GM19238 (cell line): Measurements from ENCODE around the gene SNX9.

ENCODE experiments used
- DNase-seq: peaks from one replicate; pipeline ENCODE4 v3.0.0; 2011; ENCODE audit warnings: low spot score; ENCODE audit not compliant: insufficient read length

The SNX9 gene

DNA sequence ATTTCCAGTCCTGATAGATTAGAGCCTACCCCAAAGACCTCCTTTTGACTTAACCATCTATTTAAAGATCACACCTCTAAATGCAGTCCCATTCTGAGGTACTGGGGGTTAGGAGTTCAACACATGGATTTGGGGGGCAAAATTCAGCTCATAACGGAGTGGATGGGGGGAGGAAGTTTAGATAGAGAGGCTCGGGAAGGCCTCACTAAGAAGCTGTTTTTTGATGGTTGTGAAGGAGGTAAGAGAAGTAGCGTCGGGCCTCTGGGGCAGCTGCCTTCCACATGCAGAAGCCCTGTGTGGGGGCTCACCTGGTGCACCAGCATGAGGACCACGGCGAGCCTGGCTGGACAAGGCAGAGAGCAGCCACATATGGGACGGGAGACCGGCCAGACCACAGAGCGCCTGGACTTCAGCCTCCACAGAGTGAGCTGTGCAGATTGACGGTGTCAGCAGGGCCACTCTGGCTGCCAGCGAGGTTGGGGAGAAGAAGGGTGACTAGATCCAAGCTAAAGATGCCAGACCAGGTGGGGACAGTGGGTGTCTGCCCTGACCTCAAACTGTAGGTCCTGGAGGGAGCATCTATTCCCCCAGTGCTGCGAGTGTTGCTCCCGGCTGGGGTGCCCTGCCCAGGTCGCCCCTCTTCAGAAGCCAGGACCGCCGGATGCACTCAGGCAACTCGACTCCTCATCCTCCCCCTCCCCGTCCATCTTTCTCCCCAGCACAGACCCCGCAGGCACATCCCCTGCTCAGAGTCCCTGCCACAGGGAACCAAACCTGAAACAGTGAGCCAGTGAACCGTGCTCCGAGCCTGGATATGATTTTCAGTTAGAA, 153.5 kb downstream of the SNX9 start:
- no peak for DNase-seq

DNA sequence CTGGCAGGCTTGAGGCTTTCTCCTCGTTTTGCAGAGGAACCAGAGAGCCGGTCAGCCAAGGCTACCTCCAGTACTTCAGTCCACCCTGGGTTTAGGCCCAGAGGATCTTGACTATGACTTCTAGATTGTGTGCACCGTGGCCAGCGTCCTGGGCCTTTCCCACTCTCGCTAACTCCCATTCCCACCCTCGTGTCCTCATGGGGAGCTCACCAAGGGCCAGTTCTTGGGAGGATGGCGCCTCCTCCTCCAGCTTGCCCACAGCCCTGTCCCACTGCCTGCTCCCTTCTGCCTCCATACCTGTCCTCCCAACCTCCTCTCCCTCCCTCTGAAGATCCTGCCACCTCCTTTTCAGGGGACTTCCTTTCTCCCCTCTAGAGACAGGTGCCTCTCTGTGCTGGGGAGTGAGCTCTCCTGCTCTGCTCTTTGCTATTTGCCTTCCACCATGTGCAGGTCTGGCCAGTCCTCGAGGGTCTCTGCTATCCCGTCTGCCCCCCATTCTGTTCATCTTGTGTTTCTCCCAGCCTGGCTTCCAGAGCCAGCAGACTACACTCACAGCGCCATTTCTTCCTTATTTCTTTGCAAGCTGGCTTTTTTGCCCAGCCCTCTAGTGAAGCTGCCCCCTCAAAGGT, 154.2 kb downstream of the SNX9 start:
- DNase-seq = no peak

DNA sequence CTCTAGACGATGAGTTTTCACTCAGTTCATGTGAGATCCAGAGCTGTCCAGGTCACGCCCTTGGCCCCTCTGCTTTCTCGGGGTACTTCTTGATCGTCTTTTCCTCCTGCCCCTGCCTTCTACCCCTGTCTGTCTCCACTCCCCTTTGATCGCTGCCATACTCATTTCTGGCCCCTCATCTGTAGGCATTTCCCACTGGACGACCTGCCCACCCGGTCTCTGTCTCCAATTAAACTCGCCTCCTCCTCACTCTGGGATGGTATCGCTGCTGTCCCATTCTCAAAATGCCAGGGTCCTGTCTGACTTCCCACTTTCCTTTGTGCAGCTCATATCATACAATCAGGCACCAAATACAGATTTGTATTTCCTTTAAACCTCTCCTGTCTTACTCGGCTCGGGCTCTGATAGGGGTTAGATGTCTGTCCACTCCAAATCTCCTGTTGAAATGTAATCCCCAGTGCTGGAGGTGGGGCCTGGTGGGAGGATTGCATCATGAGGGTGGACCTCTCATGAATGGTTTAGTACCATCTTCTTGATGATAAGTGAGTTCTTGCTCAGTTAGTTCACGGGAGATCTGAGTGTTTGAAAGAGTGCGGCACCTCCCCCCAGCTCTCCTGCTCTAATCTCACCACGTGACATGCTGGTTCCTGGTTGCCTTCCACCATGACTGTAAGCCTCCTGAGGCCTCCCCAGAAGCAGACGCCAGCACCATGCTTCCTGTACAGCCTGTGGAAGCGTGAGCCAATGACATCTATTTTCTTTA, 155.2 kb downstream of the SNX9 start:
- DNase-seq = no peak

DNA sequence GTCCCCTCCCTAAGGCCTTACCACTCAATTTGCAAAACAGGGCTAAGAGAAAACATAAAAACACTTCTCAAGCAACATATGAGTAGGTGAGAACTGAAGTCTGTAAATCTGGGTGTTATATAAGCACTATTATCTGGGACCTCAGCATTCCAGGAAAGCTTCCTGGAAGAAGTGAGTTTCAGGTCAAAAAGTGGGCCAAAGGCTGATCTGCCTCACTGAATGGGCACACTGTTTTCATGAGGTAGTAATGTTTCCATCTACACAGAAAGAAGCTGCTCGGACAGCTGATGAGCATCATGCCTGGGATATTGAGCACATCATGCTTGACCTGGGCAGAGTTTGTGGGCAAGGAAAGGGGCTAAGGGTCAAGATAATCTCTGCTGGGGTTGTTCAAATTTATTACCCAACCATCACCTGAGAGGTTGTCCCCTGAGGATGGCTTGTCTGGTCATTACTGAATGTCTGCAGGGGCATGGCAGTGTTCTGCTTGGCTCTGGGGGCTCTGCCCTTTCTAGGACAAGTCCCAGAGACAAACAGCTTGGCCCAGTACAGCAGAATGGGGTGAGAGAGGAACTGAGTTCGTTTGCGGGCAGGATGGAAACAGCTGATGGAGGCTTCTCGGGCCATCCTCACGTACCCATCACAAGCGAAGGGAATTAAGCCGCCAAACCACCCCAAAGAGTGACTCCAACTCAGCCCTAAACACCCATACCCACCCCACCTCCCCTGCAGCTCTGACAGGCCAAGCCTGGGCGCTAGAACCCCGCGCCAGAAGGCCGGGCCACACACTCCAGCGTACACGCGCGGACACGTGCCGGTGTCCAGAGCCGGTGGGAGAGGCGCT, 157.5 kb downstream of the SNX9 start:
- no peak for DNase-seq

DNA sequence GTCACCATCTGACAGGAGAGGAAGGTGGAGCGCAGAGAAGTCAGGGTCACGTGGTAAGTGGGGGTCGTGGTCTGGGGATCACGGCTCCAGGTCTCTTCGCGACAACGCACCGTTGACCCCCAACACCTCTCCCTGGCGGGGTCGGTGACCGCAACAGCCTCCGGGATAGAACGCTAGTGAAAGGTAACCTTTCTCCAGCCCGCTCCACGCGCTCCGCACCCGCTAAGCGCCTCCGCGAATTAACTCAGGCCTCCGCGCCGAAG, 158.0 kb downstream of the SNX9 start:
- DNase-seq = no peak

DNA sequence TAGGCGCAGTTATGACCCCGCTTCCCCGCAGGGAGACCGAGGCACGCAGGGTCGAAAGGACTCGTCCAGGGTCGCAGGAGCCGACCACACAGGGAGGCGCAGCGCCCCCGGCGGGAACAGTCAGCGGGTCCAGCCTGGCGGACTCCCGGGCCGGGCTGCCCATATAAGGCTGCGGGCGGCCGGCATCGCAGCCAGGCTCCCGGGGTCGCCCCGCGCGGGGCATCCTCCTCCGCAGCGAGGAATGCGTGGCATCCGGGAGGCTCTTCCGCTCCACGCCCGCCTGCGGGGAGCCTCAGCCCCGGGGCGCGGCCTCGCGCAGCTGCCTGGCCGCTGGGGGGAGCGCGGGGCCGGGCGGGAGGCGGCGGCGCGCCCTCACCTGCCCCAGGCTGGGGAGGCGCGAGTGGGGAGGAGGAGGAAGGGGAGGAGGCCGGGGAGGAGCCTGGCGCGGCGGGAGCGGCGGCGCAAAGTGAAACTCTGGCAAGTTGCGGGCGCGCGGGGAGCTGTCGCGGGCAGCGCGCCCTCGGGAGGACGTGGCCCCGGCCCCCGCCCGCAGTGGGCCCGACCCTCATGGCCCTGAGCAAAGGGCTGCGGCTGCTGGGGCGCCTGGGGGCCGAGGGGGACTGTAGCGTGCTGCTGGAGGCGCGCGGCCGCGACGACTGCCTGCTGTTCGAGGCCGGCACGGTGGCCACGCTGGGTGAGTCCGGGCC, 158.5 kb downstream of the SNX9 start, which contains the start of gene SYNJ2:
Gene SYNJ2, plus strand, starts transcription at position 469 of the 707 bp plus-strand sequence. Its CDS starts 99 bp downstream, at position 568.
- DNase-seq = peak; percentile 74

DNA sequence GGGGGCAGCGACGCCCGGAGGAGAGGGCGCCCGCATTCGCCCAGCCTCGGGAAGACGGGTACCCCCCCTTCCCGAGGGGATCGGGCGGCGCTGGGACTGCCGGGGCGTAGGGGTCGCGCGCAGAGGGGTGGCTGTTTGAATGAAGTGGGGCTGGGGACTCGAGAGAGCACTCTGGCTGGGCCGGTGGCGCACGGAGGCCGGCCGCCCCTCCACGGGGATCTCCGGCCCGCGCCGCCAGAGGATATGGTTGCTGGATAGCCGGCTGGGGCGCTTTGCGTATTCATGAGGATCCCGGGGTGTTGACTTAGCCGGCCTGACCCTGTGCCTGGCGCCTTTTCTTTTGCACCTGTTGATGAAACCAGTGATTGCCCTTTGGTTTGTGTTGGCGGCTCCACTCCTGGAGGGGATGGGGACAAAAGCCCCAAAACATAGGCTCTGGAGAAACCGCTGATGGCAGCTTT, 159.1 kb downstream of the SNX9 start:
- DNase-seq = peak; percentile 46

DNA sequence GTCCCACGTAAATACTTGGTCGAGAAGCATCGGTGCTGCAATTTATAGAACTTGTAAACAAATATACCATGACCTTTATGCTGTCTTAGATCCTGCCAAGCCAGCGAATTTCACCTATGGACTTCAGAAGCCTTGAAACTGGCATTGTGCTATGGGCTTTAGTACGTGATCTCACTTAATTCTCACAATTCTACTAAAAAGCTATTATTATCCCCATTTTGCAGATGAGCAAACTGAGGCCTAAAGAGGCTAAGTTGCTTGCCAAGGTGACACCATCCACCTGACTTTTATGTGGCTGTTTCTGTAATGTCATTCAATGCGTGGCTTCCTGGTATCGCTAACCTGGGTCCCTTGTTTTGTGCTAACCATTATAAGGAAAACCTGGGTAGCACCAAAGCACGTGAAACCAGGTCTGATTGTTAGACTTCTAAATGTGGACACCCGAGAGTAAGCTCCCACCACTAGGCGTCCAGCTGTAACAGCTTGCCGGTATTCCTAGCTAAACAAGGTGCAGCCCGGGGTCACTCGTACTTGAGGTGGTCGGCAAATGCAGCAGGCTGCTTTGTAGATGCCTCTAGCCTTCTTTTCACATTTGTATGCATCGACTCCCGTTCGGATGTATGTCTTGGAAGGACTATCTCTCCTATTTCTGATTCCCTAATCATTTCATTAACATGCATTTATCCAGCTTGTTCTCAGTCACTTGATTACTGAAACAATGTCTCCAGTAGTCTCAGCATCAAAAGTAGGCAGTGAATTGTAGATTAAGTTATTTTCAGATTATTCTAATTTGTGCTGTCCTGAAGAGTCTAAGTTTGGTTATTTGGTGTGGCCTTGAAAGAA, 159.7 kb downstream of the SNX9 start:
- DNase-seq = no peak

DNA sequence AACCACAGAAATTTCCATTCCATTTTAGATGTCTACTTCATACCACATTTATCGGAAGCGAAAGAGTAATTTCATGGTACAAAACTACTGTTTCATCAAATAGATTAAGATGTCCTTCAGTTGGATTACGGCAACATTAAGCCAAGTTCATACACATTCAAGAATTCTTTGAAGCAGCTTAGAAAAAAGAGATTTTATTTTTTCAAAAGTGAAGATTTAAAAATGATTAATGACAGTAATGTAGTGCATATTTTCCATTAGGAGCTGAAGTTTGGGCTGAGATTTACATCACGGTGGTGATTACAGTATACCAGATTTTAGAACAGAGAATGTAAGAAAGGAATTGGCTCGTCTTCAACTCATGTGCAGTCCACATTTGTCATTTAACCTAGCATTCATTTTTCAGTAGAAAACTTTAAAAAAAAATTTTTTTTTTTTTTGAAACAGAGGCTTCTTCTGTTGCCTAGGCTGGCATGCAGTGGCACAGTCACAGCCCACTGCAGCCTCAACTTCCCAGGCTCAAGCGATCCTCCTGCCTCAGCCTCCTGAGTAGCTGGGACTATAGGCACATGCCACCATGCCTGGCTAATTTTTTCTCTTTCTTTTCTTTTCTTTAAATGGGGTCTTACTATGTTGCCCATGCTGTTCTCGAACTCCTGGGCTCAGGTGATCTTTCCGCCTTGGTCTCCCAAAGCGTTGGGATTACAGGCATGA, 160.5 kb downstream of the SNX9 start:
- no peak for DNase-seq

DNA sequence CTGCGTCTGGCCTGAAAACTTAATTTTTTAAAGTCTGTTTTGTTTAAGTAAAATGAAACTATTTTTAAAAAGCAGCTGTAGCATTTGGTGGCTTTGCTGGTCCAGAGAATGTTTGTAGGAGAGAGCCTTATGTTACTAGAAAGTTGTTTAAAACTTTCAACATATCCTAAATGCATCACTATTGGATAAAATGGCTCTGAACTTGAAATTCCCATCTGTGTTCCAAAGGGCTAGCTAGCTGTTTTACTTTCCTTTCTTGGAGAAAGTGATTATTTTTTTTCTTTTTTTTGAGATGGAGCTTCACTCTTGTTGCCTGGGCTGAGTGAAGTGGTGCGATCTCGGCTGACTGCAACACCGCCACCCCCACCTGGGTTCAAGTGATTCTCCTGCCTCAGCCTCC, 161.1 kb downstream of the SNX9 start:
- DNase-seq = no peak

DNA sequence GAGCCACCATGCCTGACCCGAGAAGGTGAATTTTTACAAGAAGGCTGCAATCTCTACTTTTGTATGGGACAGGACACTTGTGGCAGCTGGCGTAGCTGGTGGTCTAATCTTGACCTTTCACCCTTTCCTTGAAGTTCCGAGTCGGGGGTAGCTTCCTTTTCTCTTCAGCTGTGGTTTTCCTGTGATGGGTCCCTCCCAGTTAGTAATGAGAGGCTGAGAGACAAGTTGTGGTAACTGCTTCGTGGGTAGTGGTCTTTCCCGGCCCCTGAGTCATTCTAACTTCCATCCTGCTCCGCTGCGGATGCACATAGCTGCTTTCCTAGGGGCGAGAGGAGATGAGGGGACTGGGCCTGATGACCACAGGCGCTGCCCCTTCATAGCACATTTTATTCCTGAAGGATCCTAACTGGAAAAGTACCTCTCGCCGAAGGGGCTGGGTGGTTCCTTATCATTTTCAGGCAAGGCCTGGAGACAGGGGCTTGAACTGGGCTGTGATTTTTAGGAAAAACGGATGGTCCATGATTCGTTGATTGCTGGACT, 161.7 kb downstream of the SNX9 start:
- DNase-seq = no peak

DNA sequence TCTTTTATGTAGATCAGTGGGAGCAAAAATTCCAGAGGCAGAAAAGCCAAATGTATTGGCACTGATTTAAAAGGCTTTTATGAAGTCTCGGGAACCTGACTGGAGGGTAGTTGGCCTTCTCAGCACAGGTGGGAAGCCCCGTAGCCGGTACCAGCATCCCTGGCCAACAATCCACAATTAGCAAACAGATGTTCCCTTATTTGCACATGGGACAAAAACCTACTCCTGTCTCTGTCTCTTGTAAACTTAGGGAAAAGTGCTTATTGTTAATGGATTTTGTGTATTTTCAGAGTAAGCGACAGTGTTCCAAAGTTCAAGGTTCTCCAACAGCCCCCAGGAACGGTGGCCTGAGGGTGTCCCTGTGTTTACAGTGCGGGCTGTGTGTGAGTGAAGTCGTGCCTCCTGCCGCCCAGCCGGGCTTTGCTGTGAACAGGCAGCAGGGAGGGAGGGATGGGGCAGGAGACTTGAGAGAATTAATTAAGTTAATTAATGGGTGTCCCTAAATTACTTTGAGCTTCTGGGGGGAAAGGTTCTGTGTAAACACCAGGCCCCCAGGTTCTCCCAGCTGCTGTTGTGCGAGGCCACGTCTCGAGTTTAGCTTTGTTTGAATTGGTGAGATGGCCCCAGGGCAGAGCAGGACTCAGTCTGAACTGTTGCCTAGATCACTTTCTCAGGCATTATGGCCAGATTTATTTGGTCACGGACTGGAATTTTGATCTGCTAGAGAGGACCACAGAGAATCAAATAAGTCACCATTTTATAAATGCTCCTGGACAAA, 162.5 kb downstream of the SNX9 start:
- DNase-seq = no peak

DNA sequence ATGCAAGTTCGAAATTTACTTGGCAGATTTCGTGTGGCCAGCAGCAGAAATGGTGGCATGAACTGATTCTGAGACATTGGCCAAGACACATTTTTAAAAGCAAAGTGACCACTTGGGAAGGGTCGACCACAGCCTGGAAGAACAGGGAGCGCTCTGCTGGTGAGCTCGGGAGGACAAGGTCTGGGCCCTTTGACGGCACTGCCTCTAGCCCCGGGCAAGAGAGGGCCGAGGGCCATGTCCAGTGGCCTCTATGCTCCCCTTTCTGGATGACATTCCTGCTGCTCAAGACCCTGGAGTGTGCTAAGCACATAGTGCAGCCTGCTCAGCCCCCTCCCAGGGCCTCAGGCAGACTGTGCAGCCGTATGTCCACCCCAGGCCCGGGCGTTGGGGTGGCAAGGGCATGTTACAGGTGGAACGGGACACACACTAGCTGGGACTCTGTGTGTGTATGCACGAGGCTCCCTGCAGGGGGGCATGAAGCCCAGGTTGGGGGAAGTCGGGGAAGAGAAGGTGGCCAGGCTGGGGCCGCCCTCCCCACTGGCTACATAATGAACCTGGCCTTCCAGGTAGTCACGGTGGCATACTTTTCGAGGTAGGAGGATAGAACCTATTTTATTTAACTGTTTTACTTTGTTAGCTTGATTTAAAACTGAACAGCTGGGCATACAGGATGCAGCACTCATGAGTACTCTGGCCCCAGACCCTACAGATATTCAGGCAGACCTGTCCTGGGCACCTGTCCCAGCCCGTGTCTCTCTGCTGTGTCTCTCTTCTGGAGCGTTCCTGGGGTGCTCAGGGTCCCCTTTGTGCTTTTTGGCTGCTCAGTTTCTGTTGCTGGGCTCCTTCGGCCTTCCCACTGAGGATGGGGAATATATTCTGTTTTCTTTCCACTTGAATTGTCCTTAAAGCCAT, 165.0 kb downstream of the SNX9 start:
- DNase-seq = no peak

DNA sequence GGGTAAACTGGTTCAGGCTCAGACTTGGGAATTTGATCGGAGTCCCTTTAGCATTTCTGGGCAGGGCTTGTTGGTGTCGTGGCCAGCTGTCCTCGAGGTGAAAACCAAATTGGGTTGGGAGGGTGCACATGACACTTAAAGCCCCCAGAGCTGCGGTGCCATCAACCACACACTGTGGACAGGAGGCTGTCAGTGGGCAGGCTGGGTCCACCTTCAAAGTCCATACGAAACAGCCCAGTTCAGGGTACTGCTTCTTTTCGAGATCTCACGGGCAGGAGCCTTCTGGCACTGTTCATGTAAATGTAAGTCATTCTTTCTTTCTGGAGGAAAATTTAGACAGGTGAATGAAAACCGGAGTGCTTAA, 165.6 kb downstream of the SNX9 start:
- DNase-seq = no peak

DNA sequence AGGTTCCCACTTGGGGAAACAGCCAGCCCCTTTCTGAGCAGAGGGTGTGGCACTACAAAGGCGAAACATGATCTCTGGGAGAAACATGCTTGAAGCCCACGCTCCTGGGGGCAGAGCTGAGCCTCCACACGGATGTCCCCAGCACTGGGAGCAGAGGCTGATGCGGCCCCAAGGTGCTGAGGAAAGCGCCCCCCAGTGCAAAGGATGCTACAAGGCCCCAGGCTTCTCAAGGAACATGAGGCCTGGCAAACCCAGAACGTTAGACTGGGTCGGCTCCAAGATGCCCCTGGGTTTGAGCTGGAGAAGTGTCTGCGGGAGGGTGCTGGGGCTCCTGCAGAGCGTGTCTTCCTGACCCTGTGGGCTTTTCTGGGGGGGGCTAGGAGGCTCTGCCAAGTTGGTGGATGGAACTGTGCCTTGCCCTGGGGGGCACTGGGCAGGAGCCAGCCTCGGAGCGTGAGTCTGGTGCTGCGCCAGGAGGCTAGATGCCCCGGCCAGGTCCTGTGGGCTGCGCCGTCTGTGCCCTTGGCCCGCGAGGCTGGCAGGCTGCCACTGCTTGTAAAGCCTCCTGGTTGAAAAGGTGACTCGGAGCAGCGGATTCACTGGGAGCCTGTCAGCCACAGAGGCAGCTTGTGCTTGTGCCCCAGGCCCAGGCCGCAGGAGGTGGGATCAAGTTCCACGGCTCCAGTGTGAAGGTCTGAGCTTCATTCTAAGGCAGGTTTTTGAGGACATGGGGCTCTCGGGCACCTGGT, 166.7 kb downstream of the SNX9 start:
- DNase-seq = no peak

DNA sequence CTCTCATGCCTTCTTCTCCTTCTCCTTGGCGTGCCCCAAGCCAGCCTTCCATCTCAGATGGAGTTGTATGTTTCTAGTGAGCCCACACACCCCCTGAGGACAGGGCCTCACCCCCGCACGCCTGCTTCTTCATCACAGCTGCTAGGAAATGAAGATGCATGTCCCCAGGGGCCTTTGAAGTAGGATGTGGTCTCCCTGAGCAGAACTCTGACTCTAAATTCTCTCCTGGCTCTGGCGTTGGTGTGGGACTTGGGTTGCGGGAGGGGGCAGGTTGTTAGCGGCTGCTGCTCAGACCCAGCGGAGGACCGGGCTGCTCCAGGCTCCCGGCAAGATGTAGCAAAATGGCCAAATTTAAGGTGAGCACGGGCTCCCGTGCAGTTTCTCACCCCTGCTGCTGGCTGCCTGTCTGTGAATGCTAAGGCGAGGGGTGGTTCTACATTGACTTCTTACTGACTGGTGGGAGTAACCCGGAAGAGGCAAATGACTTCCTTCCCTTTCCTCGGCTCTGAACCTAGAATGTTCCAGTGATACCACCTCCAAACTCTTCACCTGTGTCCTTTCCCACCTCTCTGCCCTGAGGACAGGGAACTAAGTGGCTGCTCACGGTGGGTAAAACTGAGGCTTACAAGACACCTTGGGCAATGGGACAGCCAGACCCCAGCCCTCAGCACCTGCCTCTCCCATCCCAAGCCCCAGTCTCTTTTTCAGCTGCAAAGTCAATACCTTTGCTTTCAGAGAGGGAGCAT, 167.4 kb downstream of the SNX9 start:
- DNase-seq = no peak
